Activated CD8-positive, alpha-beta memory T cell treated with anti-CD3 and anti-CD28 coated beads for 4 hours (primary cell): ENCODE measurements around the gene RNU6-1.

Source experiments
- DNase-seq, 2 donors: peaks; one replicate each; pipeline ENCODE4 v3.0.0-alpha.2; 2020; ENCODE audit warnings: low read depth in 2 of 2

RNU6-1 gene

GRCh38 chr15:67857220-67857619 lies 17.4 kb upstream of the RNU6-1 start:
- DNase-seq: no peak

GRCh38 chr15:67855842-67856241 lies 16.0 kb upstream of the RNU6-1 start:
- DNase-seq: no peak

GRCh38 chr15:67854358-67854757 lies 14.5 kb upstream of the RNU6-1 start:
- DNase-seq: no peak

- DNase-seq: no peak
Observed at GRCh38 chr15:67853454-67853853, 13.6 kb upstream of the RNU6-1 start.

- no peak for DNase-seq
Observed at GRCh38 chr15:67852418-67852817, 12.6 kb upstream of the RNU6-1 start.

GRCh38 chr15:67850994-67851571 lies 11.2 kb upstream of the RNU6-1 start:
- DNase-seq: no peak

GRCh38 chr15:67850336-67850735 lies 10.5 kb upstream of the RNU6-1 start:
- DNase-seq: no peak

- no peak for DNase-seq
Observed at GRCh38 chr15:67849538-67849937, 9.7 kb upstream of the RNU6-1 start.

- DNase-seq: no peak
Observed at GRCh38 chr15:67845974-67846373, 6.1 kb upstream of the RNU6-1 start.

DNA sequence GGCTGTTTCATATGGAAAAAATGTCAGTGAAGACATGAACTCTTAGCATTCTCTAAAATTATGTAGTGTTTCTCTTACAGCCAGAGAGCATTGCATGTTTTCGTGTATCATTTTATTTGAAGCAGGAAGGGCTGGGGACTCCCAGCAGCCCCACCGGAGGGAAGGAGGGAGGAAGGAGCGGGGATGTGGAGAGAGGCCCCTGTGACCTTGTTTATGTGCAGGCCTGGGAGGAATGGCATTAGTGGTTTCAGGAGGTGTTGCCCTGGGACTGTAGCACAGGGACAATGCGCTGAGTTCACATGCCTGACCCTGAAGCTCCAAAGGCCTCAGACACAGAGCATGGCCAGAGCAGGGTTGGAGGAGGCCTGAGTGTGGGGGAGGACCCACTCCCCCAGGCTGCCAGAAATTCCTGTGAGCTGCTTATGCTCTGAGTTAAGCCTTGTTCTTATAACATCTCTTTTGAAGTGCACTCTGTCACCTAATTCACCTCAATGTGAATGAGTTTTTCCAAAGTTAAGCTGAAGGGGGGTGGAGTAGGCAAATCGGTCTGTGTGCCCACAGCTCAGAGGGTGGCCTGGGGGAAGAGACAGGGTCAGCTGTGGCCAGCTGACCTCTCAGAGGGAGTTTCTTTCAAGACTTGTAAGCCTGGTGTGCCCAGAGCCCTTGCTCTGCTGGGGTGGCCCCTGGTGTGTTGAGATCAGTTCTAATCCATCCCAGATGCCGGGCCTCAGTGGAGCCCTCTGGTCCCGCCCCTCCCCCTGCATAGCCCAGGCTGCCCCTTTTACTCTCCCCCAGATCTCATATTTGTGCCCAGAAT lies 3.9 kb upstream of the RNU6-1 start:
- DNase-seq: no peak

DNA sequence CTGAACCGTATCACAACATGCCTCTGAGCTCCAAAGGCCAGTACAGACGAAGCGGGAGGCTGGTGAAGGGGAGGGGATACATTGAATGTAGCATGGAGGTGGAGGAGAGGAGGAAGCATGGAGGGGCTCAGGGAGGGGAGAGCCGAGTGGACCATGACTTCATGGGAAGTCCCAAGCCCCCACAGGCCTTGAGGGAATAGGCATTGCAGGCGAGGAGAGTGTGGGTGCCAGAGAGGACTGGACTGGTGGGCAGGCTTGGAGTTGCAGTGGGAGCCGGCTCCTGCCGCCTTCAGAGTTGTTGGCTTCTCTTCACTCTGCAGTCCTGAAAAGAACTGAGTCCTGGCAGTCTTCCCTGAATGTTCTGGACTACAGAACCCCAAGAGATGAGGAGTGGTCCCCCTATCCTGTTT lies 3.3 kb upstream of the RNU6-1 start:
- DNase-seq: no peak

DNA sequence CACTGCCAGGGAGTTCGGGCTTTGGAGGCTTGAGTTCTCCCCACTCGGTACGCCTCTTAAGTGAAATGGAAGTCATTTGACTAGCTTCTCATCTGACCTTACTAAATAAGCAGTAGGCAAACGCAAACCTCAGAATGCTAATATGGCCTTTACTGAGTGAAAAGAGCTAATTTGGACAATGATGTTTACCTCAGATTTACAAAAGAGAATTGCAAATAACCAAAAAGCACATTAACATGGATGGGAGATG lies 1.6 kb upstream of the RNU6-1 start:
- no peak for DNase-seq

GRCh38 chr15:67840749-67841512 lies 1.1 kb upstream of the RNU6-1 start:
- no peak for DNase-seq

DNA sequence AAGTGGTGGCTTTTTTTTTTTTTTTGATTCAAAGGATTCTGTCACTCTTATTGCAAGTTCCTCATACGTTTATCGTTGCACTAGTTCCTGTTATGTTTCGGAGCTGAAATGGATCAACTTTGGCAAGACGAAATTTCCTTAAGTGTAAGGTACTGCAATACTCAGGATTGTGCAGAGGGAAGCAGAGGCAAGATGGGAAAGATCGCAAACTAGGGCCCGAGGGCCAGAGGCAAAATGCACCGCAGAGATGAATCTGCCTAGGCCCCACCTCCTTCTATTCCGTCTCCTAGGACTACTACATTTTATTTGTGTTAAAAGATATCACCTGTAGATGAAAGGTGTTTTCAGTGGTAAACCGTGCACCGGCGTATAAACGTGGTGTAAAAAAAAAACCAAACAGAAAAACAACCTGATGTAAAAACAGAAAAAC lies 331 bp downstream of the RNU6-1 start:
- DNase-seq: no peak

DNA sequence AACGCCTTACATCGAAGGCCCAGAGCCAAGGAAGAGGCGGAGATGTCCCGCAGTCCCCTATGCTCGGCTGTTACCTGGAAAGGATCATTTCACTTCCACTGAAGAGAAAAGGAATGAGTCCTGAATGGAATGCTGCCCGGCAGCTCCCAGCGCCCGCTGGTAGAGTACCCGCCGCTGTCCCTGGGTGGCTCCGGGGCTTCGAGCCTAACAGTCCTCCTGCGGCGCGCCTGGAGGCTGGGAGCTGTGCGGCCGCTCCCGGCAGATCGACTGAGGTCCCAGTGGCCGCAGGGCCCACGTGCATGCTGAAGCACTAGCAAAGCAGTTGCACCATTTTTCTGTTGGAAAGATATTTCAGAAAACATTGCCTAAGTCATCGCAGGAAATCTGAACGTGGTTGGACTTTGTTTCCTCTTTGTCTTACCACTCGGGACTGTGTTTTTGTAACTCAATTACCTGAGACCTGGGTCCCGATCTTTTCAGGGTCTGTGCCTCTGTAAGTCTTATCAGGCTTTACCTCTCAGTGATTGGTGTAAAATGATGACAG lies 984 bp downstream of the RNU6-1 start:
- DNase-seq: no peak

GRCh38 chr15:67836955-67837354 lies 2.9 kb downstream of the RNU6-1 start:
- no peak for DNase-seq

DNA sequence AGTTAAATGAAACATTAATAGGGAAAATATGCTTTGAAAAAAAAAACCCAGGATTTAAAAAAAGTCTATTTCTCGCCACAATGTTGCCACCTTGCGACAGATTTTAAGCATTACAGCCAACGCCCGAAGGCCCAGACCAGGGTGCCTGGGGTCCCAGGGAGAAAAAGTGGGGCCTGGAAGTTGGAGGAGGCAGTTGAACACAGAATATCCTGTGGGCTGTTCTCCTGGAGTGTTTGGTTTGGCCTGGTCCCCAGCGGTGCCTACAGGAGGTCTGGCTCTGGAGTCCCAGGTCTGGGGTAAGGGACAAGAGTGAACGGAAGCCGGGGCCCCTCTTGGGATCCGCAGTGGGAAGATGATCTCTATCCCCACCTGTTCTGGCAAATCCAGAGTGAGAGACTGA lies 3.4 kb downstream of the RNU6-1 start:
- DNase-seq: no peak

DNA sequence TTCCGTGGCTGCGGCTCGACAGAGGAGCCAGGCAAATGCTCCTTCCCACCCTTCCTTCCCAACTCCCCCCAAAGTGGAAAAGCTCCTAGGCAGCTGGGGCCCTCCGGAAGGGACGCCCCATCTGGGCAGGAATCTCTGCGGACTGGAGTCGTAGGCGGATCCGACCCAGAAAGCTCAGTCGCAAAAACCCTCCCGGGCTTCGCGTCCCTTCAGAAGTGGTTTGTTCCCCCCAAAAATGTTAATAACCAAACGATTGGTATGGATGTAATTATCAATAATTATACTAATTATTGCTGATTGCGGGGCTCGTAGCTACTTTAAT lies 3.8 kb downstream of the RNU6-1 start:
- DNase-seq: no peak

DNA sequence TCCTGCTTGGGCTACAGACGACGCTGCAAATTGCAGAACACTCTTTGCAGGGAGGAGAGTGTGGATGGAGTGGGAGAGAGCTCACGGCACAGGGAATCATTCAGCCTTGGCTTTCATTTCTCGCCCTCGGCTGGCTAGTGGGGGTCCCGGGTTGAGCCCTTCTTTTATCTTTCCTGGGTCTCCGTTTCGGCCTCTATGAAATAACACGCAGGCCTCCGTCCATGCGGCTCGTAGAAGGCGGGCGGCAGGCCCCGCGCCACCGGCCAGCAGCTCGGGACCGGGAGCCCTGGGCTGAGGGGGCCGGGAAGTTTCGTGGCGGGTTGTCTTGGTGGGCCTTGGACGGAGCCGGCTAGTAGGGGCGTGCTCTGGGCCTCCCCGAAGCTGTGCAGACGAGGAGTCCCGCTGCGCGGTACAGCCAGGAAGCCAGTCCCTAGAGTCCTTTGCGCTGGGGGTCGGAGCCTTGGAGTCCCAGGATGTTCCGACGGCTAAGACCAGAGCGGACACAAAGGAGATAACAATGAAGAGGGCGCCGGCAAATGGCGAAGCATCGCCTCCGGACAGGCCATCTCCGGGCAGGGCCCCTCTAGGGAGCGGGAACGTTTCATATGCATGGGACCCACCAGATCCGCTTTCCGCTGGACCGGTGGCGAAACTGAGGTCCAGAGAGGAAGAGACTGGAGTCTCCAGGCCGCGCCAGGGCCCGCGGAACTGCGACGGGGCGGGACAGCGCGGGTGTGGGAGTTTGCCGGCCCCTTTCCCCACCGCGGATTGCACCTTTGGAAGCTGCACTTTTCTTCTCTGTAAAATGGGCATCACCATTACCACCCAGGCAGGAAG lies 4.3 kb downstream of the RNU6-1 start:
- no peak for DNase-seq

DNA sequence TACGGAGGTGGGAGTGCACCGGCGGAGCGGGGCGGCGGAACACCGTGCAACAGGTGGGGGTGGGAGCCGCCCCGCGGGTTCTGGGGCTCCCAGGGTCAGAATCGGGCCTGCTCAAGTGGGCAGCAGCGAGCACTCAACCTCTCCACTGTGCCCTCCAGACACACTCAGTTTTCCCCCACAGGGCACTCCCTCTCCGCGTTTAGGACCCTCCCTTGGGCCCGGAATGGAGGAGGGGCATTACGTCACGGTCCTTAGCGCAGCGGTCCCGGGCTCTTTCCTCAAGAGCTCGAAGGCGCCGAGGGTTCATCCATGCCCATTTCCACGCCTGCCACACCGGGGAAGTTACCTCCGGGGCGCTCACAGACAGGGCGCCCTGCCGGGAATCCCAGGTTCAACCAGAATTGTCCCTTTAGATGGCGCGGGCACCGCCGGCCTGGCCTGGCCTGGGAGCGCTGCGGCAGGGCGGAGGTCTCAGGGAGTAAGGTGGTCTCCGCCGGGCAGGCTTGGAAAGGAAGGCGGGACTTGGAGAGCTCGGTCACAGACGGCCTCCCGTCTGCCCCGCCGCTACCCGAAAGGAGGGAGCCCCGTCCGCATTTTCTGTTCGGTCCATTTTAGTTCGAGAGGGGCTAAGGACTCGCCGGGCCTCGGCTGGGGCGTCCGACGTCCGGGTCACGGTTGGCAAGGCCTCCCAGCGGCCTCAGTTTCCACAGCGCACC lies 5.1 kb downstream of the RNU6-1 start:
- no peak for DNase-seq

- no peak for DNase-seq
Observed at GRCh38 chr15:67833710-67834511, 5.9 kb downstream of the RNU6-1 start.
